Left lung (tissue), 10 donors: ENCODE data around the gene CDH13. TPM values are rescaled to one million over a fixed set of nuclear protein-coding genes. Genes with fewer than 3 reads are reported as not detected.

Source experiments
- ATAC-seq: fragments of 200-7000 bp; cut with Tn5 transposase; one replicate; pipeline ENCODE4 v1.9.1; 2020; ENCODE audit warnings: moderate library complexity
- DNase-seq, 4 donors: peaks; one replicate each; pipeline ENCODE4 v3.0.0-alpha.2; 2013 to 2020
- H3K27ac ChIP-seq, 2 donors: fragments of 200-600 bp; sonication (generic) in 1 of 2; one replicate each; pipeline versions ENCODE4 v1.5.0 to v1.8.0; 2020 to 2021
- H3K27me3 ChIP-seq, 2 donors: fragments of 200-600 bp; sonication (generic) in 1 of 2; one replicate each; pipeline versions ENCODE4 v1.5.0 to v1.8.0; 2020 to 2021
- H3K36me3 ChIP-seq, 2 donors: fragments of 200-600 bp; sonication (generic) in 1 of 2; one replicate each; pipeline versions ENCODE4 v1.5.0 to v1.8.0; 2020 to 2021
- H3K4me1 ChIP-seq, 2 donors: fragments of 200-600 bp; one replicate each; pipeline ENCODE4 v1.8.0; 2021
- H3K4me3 ChIP-seq, 2 donors: fragments of 200-600 bp; sonication (generic) in 1 of 2; one replicate each; pipeline versions ENCODE4 v1.5.0 to v1.8.0; 2020 to 2021; ENCODE audit warnings: mild to moderate bottlenecking in 1 of 2
- H3K9me3 ChIP-seq, 2 donors: fragments of 200-600 bp; sonication (generic) in 1 of 2; one replicate each; pipeline versions ENCODE4 v1.5.0 to v1.8.0; 2020 to 2021
- intact Hi-C, 2 donors: fragments of 100-400 bp; cut with DNase I; formaldehyde crosslinking; loops; one replicate each; pipeline versions ENCODE4 v1.11.2 to v1.14.2; 2022
- polyA plus RNA-seq, 6 donors: library from polyadenylated mRNA; unstranded; fragments of 120-200 nt; gene quantifications; one replicate each; pipeline ENCODE4 v1.2.1, GENCODE V29; 2013; ENCODE audit not compliant: insufficient read length in 6 of 6
- total RNA-seq, 2 donors: library from RNA; stranded (reverse); fragmentation: NEBNext Ultra II Directional; extraction: Animal tissue kit (Norgen Biotek cat#: 25700); gene quantifications; one replicate each; pipeline ENCODE4 v1.2.1, GENCODE V29; 2021
- TF ChIP-seq, protein P1 (sequence below), 2 donors: fragments of 200-600 bp; sonication (generic) in 1 of 2; IDR thresholded peaks; one replicate each; pipeline versions ENCODE4 v1.5.0 to v1.8.0; 2021; ENCODE audit warnings: antibody characterized with exemption in 2 of 2
- donor health status: DM: no; HTN: yes; CAD: no.
- donor health status: DM: no; HTN: no; CAD: no.

CDH13 gene
- total and polyA plus RNA-seq, 8 donors = 2.7 to 20.3 (median 3.2) TPM

DNA sequence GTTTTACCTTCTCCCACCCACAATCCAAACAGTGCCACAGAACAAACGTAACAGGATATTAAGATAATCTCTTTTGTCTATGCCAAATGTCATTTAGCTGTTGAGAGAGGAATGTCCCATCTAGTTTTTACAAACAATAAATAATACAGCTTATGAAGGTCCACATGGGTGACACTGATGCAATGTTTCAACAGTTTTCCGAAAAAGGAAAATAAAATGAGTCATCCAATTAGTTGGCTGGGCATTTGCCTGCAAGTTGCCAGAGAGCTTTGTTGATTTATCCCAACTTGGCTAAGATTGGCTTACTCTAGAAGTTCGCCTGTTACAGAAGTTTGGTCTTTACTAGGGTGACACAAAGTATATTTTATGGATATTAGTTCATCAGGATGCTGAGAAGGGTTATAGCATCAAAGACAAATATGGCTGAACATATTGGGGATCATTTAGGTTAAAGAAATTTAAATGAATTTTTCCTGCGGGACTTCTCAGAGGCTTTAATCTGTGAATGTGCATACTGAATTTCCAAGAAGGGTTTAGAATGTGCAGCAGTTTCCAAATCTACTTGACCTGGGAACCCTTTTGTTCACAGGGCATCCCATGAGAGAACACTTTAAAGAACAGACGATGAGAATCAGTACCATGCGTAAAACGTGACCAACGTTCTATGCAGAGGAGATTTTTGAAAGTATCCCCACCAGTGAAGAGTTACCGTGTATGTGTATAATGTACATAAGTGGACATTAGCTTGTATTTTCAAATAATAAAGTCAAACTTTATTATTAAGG, 73.1 kb downstream of the CDH13 start:
- DNase-seq (no peak), ATAC-seq (peak; percentile 52)
- Histone ChIP-seq H3K27ac (peak overlapping the region in 1 of 2 donors; percentile 28), H3K36me3 (no peaks in the 10 kb centered on the region), H3K27me3 (peaks cover 0 to 4% of the 10 kb centered on the region in 2 donors), H3K4me1 (peaks cover 0 to 3% of the 10 kb centered on the region in 2 donors), H3K9me3 (no peaks in the 10 kb centered on the region), H3K4me3 (no peak overlapping the region)
- TF ChIP-seq, protein P1, sequence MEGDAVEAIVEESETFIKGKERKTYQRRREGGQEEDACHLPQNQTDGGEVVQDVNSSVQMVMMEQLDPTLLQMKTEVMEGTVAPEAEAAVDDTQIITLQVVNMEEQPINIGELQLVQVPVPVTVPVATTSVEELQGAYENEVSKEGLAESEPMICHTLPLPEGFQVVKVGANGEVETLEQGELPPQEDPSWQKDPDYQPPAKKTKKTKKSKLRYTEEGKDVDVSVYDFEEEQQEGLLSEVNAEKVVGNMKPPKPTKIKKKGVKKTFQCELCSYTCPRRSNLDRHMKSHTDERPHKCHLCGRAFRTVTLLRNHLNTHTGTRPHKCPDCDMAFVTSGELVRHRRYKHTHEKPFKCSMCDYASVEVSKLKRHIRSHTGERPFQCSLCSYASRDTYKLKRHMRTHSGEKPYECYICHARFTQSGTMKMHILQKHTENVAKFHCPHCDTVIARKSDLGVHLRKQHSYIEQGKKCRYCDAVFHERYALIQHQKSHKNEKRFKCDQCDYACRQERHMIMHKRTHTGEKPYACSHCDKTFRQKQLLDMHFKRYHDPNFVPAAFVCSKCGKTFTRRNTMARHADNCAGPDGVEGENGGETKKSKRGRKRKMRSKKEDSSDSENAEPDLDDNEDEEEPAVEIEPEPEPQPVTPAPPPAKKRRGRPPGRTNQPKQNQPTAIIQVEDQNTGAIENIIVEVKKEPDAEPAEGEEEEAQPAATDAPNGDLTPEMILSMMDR (IDR thresholded peaks at IDR 0.05) = no peak
- intact Hi-C loops = no loop called here

DNA sequence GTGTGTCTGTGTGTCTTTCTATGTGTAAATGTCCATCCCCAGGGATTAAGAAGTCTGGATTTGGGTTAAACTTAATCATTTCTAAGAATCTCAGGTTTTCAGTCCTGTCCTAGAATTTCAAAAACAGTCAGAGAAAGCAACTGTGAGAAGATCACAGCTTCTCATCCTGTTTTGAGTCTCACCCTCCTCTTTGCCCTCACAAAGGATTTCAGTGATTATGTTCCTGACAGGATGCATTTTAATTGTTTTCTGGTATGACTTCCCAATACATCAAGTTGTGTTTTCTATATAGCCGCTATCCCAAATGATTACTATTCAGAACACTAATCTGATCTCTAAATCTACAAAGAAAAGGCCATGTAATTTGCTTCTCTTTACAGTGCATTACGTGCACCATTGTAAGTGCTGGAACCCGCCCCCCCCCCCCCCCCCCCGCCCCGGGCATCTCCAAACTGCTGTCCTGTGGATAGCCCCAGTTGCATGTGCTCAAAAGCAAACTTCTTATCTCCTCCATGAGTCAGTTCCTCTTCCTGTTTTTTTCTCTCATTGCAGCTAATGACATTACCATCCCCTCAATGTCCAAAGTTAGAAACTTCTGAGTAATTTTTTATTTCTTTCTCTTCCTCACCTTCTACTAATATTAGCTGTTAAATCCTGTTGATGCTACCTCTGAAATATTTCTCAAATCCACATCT, 73.9 kb downstream of the CDH13 start:
- intact Hi-C loops = no loop called here
- H3K9me3 ChIP-seq = no peaks in the 10 kb centered on the region
- H3K27ac ChIP-seq = peak overlapping the region in 1 of 2 donors; percentile 28
- ATAC-seq (no peak), DNase-seq (no peak)
- no peaks in the 10 kb centered on the region for H3K36me3 ChIP-seq
- peaks cover 0 to 4% of the 10 kb centered on the region in 2 donors for H3K27me3 ChIP-seq
- H3K4me3 ChIP-seq = no peak overlapping the region
- peaks cover 0 to 3% of the 10 kb centered on the region in 2 donors for H3K4me1 ChIP-seq
- TF ChIP-seq, protein P1 (IDR thresholded peaks at IDR 0.05) = no peak

DNA sequence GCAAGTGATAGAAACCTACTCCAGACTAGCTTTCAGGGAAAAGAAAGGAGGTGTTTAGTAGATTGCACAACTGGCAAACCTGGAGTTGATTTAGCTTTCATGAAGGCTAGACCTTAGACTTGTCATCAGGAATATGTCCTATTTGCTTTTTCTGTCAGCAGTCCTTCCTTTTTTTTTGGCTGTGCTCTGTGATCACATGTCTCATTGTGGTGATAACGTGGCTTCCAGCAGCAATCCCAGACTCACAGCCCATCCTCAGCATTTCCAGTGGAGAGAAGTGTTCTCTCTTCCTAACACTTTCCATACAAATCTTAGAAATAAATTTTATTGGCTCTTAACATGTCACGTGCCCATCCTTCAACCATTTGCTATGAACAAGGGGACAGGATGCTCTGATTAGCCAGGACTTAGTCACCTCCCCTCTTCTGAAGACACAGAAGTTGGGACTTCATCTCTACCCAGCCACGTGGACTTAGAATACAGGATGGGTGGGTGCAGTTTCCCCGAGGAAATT, 74.7 kb downstream of the CDH13 start:
- Histone ChIP-seq H3K27me3 (peaks cover 0 to 4% of the 10 kb centered on the region in 2 donors), H3K9me3 (no peaks in the 10 kb centered on the region)

DNA sequence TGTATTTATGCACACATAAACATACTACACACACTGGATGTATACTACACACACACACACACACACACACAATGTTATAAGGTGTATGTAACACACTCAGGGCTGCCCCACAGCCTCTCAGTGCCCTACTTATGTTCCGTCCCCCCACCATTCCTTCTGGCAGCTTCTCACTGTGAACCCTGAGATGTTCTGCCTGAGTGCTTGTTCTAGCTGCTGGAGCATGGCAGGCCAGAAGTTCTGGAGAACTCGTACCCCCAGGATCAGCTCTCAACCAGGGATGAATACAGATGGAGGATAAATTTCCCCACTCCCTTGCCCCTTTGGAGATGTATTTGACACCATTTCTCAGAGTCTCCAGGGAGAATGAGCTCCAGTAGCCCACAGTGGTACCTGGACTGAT, 76.4 kb downstream of the CDH13 start:
- DNase-seq (no peak), ATAC-seq (no peak)
- H3K27me3 ChIP-seq = peaks cover 0 to 4% of the 10 kb centered on the region in 2 donors
- TF ChIP-seq, protein P1 (IDR thresholded peaks at IDR 0.05) = no peak
- H3K4me3 ChIP-seq = no peak overlapping the region
- H3K9me3 ChIP-seq = no peaks in the 10 kb centered on the region
- H3K27ac ChIP-seq = no peak overlapping the region
- no peaks in the 10 kb centered on the region for H3K36me3 ChIP-seq
- intact Hi-C loops = no loop called here
- peaks cover 0 to 3% of the 10 kb centered on the region in 2 donors for H3K4me1 ChIP-seq

More for the DNA sequence above, 74.7 kb downstream of the CDH13 start:
- intact Hi-C loops = no loop called here
- no peak overlapping the region for H3K27ac ChIP-seq
- no peak for ATAC-seq
- TF ChIP-seq, protein P1 (IDR thresholded peaks at IDR 0.05) = no peak
- no peaks in the 10 kb centered on the region for H3K36me3 ChIP-seq
- H3K4me3 ChIP-seq = no peak overlapping the region
- peaks cover 0 to 3% of the 10 kb centered on the region in 2 donors for H3K4me1 ChIP-seq
- no peak for DNase-seq
